GM12878 (cell line): ENCODE results near the gene LAMB1.

Experiments used
- ATF3 ChIP-seq: IDR thresholded peaks from 2 replicates; pipeline ENCODE4 v1.6.1; 2011; ENCODE audit warnings: low read depth, mild to moderate bottlenecking, low read length, moderate library complexity, borderline replicate concordance; ENCODE audit errors: extremely low read depth
- EZH2 ChIP-seq: IDR thresholded peaks from 2 replicates; pipeline ENCODE4 v1.6.1; 2012; ENCODE audit warnings: low read depth, mild to moderate bottlenecking, control low read depth, inconsistent platforms, low read length, borderline replicate concordance; ENCODE audit not compliant: control insufficient read depth
- FOXK2 ChIP-seq: fragments of 450-650 bp; IDR thresholded peaks from 2 replicates; pipeline ENCODE4 v1.6.1; 2017; ENCODE audit warnings: mild to moderate bottlenecking, moderate library complexity
- IRF3 ChIP-seq: fragments of 450-650 bp; IDR thresholded peaks from 2 replicates; pipeline ENCODE4 v1.6.1; 2014; ENCODE audit warnings: mild to moderate bottlenecking
- NBN ChIP-seq: fragments of 450-650 bp; IDR thresholded peaks from 2 replicates; pipeline ENCODE4 v1.6.1; 2016
- POLR2A ChIP-seq: IDR thresholded peaks from 2 replicates; pipeline ENCODE4 v1.6.1; 2011; ENCODE audit warnings: low read depth, mild to moderate bottlenecking, low read length
- POLR2AphosphoS2 ChIP-seq: IDR thresholded peaks from 2 replicates; pipeline ENCODE4 v1.6.1; 2011; ENCODE audit warnings: low read depth, mild to moderate bottlenecking, low read length, improper control_type of control experiment, moderate library complexity
- POLR2AphosphoS5 ChIP-seq: IDR thresholded peaks from 2 replicates; pipeline ENCODE4 v1.6.1; 2011; ENCODE audit warnings: mild to moderate bottlenecking, low read length, inconsistent platforms
- REST ChIP-seq: IDR thresholded peaks from 2 replicates; pipeline ENCODE4 v1.6.1; 2012; ENCODE audit warnings: mild to moderate bottlenecking, low read depth, low read length
- SIN3A ChIP-seq: IDR thresholded peaks from 2 replicates; pipeline ENCODE4 v1.6.1; 2012; ENCODE audit warnings: low read depth, low read length, improper control_type of control experiment
- TF ChIP-seq, protein P1 (sequence below): IDR thresholded peaks from 2 replicates; pipeline ENCODE4 v1.6.1; 2011; ENCODE audit warnings: low read depth, low read length, improper control_type of control experiment, borderline replicate concordance
- TF ChIP-seq, protein P2 (sequence below): fragments of 450-650 bp; IDR thresholded peaks from 2 replicates; pipeline ENCODE4 v1.6.1; 2017; ENCODE audit warnings: mild to moderate bottlenecking
- TF ChIP-seq, protein P3 (sequence below), 3 experiments: IDR thresholded peaks in 2 of 3; conservative IDR thresholded peaks in 1 of 3; 2 replicates each; pipeline ENCODE4 v1.5.1; 2011; ENCODE audit warnings: low read depth in 3 of 3, low read length in 3 of 3, mild to moderate bottlenecking in 3 of 3, control low read depth in 2 of 3, moderate library complexity in 2 of 3, inconsistent platforms in 1 of 3, mixed read lengths in 1 of 3; ENCODE audit not compliant: control insufficient read depth in 2 of 3, insufficient read depth in 1 of 3; ENCODE audit errors: extremely low read depth in 1 of 3
- TF ChIP-seq, protein P4 (sequence below): IDR thresholded peaks from 2 replicates; pipeline ENCODE4 v1.6.1; 2012; ENCODE audit warnings: low read length, inconsistent platforms

DNA sequence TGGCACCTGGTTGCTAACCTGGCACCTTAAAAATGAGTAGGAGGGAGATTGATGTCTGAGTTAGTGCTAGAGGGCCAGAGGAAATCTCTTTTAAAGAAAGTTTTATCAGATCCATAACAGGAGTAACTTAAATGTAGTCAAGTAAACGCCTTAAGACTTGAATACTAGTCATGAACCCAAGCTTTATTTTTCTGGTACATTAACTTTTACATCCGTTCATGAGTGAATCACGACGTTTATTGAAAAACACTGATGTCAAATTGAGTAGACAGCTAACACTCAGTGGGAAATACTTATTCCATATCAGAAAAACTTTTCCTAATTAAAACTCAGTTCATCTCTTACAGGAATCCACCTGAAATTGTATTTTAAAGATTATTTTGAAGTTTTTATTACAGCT is 6.9 kb upstream of the LAMB1 start:
- TF ChIP-seq, protein P1, sequence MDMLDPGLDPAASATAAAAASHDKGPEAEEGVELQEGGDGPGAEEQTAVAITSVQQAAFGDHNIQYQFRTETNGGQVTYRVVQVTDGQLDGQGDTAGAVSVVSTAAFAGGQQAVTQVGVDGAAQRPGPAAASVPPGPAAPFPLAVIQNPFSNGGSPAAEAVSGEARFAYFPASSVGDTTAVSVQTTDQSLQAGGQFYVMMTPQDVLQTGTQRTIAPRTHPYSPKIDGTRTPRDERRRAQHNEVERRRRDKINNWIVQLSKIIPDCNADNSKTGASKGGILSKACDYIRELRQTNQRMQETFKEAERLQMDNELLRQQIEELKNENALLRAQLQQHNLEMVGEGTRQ = no peak
- no peak for TF ChIP-seq NBN
- TF ChIP-seq, protein P2, sequence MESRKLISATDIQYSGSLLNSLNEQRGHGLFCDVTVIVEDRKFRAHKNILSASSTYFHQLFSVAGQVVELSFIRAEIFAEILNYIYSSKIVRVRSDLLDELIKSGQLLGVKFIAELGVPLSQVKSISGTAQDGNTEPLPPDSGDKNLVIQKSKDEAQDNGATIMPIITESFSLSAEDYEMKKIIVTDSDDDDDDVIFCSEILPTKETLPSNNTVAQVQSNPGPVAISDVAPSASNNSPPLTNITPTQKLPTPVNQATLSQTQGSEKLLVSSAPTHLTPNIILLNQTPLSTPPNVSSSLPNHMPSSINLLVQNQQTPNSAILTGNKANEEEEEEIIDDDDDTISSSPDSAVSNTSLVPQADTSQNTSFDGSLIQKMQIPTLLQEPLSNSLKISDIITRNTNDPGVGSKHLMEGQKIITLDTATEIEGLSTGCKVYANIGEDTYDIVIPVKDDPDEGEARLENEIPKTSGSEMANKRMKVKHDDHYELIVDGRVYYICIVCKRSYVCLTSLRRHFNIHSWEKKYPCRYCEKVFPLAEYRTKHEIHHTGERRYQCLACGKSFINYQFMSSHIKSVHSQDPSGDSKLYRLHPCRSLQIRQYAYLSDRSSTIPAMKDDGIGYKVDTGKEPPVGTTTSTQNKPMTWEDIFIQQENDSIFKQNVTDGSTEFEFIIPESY = no peak
- TF ChIP-seq, protein P3, sequence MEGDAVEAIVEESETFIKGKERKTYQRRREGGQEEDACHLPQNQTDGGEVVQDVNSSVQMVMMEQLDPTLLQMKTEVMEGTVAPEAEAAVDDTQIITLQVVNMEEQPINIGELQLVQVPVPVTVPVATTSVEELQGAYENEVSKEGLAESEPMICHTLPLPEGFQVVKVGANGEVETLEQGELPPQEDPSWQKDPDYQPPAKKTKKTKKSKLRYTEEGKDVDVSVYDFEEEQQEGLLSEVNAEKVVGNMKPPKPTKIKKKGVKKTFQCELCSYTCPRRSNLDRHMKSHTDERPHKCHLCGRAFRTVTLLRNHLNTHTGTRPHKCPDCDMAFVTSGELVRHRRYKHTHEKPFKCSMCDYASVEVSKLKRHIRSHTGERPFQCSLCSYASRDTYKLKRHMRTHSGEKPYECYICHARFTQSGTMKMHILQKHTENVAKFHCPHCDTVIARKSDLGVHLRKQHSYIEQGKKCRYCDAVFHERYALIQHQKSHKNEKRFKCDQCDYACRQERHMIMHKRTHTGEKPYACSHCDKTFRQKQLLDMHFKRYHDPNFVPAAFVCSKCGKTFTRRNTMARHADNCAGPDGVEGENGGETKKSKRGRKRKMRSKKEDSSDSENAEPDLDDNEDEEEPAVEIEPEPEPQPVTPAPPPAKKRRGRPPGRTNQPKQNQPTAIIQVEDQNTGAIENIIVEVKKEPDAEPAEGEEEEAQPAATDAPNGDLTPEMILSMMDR (IDR thresholded peaks at IDR 0.05 in 2 of 3, conservative IDR thresholded peaks at IDR 0.05 in 1 of 3; ENCODE audit: control insufficient read depth in 2 of 3, extremely low read depth in 1 of 3, insufficient read depth in 1 of 3, low read depth in 3 of 3, low read length in 3 of 3) = no peak
- no peak for TF ChIP-seq IRF3
- TF ChIP-seq POLR2A = no peak
- TF ChIP-seq, protein P4, sequence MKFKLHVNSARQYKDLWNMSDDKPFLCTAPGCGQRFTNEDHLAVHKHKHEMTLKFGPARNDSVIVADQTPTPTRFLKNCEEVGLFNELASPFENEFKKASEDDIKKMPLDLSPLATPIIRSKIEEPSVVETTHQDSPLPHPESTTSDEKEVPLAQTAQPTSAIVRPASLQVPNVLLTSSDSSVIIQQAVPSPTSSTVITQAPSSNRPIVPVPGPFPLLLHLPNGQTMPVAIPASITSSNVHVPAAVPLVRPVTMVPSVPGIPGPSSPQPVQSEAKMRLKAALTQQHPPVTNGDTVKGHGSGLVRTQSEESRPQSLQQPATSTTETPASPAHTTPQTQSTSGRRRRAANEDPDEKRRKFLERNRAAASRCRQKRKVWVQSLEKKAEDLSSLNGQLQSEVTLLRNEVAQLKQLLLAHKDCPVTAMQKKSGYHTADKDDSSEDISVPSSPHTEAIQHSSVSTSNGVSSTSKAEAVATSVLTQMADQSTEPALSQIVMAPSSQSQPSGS = no peak
- no peak for TF ChIP-seq SIN3A
- TF ChIP-seq FOXK2 = no peak
- TF ChIP-seq EZH2 = no peak
- TF ChIP-seq POLR2AphosphoS5 = no peak
- no peak for TF ChIP-seq REST
- TF ChIP-seq POLR2AphosphoS2 = no peak
- TF ChIP-seq ATF3 = no peak
